Activated naive CD4-positive, alpha-beta T cell (primary cell): ENCODE measurements around the gene PIGBOS1.
A peak's percentile ranks its signal among the peaks of the same experiment; 100 is the strongest.
"Not testable (repeated sequence)": the region's sequence is repeated elsewhere in the genome, so short reads cannot be mapped to it uniquely, and the experiment has no call there.

Source experiments
- DNase-seq, 4 experiments: peaks; one replicate each; lab custom pipeline; 2025; lab: John Stamatoyannopoulos, UW

PIGBOS1 gene, protein sequence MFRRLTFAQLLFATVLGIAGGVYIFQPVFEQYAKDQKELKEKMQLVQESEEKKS

DNA sequence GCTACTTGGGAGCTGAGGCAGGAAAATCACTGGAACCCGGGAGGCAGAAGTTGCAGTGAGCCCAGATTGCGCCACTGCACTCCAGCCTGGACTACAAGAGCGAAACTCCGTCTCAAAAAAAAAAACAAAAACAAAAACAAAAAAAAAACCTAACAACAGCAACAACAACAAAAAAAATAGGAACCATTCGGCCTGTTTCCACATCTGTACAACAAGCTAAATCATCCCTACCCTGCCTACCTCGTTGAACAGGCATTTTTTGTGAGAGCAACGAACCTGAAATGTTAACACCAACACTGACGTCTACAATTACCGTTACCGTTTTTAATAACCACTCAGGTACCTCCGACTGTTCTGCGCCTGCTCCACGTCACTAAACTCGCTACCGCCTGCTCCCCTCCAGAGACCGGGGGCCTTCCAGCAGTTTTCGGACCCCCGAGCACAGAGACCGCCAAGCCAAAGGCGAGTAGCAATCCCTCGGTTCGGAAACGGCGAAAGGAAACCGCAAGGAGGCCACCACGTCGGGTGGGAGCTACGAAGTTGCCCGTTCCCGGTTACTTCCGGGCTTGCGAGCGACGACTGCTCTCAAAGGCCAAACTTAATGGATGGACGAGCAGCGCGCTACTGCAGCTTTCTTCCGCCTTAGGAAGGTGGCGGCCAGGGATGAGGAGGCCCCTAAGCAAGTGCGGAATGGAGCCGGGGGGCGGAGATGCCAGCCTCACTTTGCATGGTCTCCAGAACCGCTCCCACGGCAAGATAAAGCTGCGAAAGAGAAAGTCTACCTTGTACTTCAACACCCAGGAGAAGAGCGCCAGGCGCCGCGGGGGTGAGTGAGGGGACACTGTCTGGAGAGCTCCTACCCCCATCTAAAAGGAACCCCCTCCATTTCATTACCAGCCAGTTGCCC is at the start of gene PIGBOS1, which contains the start of gene PIGB:
Gene PIGBOS1 (minus strand): TSS at position 536 of the 907 bp plus-strand sequence. CDS start 1,331 bp downstream, outside the sequence.
Gene PIGB (plus strand): TSS at position 635 of the 907 bp plus-strand sequence. CDS start 29 bp downstream, at position 664.
- peak; percentile 40 to 73 (median 55) for DNase-seq

DNA sequence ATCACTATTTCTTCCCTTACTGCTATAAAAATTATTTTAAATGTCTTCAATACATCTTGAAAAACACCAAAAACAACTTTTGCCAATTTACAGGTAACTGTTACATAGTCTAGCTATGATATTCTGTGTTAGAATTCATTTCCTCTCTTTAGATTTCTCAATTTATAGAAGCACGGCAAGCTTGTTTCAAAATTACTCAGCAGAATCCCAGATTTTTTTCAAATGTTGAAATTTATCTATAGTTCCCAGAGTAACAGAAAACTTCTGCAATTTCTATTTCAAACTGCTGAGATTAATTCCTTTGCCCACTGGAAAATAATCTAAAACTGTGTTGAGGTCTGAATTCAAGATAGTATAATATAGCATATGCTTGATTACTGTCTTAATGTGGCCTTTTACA is 48.1 kb upstream of the PIGBOS1 start:
- DNase-seq: no peak

DNA sequence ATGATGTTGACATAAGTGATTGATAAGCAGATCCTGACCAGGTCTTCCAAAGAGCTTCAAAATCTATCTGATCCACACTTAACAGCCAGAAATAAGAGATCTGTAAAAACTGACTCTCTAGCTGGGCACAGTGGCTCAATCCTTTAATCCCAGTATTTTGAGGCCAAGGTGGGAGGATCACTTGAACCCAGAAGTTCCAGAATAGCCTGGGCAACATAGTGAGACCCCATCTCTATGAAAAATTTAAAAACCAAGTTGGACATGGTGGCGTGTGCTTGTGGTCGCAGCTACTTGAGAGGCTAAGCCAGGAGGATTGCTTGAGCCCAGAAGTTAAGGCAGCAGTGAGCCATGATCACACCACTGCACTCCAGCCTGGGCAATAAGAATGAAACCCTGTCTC is 43.7 kb upstream of the PIGBOS1 start:
- no peak for DNase-seq

DNA sequence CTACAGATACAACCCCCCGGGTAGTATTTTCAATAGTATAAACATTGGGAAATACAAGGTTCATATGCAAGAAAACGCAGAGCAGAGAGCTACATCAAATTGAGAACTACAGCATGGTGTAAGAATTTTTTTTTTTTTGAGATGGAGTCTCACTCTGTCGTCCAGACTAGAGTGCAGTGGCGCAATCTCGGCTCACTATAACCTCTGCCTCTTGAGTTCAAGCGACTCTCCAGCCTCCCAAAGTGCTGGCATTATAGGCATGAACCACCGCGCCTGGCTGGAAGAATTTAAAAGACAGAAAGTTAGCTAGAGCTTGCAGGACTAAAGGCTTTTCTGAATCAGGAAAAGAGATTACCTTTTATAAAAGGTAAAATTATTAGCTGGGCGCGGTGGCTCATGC is 42.1 kb upstream of the PIGBOS1 start:
- DNase-seq: no peak

DNA sequence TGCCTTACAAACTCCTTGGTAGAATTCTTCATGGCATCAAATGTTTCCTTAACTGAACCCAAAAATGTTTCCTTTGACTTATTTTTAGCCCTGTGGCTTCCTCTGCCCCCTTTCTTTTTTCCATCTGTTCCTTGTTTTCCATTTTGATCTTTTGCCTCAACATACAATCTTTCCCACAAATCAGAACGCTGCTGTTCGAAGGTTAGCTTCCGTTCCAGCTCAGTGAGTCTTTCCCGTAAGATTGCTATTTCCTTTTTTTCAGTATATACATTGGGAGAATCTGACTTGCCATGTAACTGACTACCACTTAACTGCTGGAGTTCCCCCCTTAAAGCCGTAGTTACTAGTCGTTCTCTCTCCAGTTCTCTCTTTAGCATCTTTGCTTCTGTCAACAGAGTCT is 41.3 kb upstream of the PIGBOS1 start:
- DNase-seq: no peak

DNA sequence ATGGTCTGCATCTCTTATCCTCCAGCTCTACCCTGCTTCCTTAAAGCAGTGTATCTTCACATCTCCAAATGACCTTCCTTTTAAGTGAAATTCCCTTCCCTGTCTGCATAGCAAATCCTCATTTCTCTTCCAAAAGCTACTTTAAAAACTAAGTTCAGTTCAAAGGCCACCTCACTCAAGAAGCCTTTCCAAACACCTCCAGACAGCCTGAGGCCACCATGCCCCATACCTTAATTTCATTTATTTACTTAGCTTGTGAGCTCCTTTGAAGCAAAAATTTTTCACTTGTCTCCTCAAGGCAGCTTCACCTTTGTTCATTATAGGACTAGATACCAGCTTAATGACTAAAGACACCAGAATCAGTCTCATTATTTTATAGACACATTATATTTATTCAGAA is 39.5 kb upstream of the PIGBOS1 start:
- no peak for DNase-seq

DNA sequence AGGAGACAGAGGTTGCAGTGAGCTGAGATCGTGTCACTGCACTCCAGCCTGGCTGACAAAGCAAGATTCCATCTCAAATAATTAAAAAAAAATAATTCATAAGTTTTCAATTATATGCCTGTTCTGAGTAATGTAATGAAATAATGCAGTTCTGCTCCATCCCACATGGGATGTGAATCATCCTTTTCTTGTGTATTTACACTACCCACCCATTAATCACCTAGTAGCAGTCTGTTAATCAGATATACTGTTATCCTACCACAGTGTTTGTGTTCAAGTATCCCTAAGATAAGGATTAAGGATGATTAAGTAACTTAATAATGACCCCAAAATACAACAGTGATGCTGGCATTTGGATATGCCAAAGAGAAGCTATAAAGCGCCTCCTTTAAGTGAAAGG is 38.9 kb upstream of the PIGBOS1 start:
- DNase-seq: no peak

DNA sequence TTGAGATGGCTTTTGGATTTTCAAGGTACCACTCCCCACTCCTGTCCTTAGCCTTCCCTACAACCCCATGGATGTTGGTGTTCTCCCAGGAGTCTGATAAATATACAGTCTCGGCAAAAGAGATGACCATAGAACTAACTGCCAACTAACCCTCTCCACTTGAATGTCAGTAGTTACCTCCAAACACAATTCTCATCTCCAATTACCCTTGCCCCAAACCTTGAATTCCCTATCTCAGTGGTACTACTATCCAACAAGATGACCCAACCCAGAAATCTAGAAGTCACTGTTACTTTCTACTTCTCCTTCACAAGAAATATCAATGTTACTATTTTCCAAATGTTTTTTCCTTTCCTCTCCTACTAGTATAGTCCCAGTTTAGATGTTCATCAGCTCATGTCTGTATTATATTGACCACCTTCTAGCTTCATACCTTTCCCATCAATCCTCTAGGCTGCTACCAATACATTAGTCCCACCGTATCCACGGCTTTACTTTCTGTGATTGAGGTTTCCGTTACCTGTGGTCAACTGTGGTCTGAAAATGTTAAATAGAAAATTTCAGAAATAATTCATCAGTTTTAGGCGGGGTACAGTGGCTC is 38.2 kb upstream of the PIGBOS1 start:
- no peak for DNase-seq

DNA sequence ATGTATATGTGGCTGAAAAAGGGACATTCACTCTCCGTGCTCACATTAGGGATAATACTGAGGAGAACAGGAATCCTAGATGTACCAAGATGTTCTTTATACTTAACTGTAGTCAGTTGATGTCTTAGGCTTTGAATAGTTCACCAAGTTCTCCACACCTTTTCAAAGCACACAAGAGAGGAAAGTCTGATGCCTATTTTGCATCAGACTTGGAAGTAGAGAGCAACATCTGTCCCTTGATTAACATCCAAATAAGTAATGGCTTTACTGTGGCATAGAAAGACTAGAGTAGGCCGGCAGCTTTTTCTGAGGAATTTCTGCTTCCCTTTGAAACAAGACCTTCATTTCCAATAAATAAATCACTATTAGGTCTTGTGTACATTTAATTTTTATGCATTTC is 34.1 kb upstream of the PIGBOS1 start:
- no peak for DNase-seq

DNA sequence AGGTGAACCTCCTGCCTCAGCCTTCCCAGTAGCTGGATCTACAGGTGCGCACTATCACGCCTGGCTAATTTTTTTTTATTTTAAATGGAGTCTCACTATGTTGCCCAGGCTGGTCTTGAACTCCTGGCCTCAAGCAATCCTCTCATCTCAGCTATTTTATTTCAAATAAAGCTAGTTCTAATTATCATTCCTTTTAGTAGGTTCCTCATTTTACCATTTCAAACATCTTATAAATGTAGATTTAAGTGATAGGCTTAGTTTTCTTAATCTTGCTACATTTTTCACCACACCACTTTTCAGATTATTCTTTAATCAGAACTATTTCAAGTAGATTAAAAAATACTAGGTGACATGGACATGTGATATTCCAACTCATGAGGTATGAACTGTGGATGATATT is 30.4 kb upstream of the PIGBOS1 start:
- DNase-seq: no peak

DNA sequence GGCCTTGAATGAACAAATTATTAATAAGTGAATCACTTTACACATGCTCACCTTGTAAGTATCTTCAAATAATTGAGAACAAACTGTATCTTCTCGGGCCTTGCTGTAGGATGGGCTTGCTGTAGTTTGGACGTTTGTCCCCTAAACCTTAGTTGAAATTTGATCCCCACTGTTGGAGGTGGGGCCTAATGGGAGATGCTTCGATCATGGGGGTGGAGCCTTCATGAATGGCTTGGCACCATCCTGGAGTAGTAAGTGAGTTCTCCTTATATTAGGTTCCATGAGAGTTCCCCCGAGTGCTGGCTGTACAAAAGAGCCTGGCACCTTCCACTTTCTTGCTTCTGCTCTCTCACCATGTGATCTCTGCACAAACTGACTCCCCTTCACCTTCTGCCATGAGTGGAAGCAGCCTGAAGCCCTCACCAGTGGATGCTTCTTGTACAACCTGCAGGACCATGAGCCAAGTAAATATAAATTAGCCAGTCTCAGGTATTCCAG is 29.4 kb upstream of the PIGBOS1 start:
- DNase-seq: no peak

DNA sequence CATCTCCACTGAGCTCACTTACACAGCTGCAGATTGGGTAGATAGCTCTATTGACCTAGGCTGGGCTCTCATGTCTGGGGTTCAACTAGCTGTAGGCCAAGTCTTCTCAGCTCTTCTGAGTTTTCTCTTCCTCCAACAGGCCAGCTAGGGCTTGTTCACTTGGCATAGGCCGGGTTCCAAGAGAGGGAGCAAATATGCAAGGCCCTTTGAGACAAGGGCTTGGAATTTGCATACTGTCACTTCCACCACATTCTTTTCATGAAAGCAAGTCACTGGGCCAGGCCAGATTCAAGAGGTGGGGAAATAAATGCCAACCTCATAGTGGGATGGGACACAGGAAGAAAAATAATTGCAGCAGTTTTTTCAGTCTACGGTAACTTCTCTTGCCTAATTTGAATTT is 25.3 kb upstream of the PIGBOS1 start:
- DNase-seq: no peak

DNA sequence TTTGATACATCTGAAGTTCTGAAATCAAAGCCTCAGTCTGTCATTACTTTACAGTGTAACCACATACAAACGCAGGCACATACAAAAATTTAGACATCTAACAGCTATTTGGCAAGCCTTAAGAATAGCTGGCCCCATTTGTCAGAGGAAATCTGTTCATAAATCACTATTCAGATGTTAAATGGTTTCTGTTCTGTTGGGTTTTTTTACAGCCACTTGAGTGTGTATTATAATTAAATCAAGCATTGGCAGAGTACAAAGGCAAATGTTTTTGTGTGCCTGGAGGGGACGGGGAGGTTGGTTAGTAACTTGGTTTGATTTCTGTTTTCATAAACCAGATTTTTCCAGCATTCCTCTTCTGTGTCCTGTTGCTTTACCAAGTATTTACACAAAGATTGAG is 24.2 kb upstream of the PIGBOS1 start:
- no peak for DNase-seq

DNA sequence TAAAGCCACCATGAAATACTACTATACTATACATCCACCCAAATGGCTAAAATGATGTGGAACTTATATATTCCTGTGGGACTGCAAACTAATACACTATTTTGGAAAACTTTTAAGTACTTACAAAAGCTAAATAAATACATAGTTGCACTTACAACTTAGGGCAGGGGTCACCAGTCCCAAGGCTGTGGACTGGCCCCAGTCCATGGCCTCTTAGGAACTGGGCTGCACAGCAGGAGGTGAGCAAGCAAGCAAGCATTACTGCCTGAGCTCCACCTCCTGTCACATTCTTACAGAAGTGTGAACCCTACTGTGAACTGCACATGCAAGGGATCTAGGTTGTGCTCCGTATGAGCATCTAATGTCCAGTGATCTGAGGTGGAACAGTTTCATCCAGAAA is 18.2 kb upstream of the PIGBOS1 start:
- DNase-seq: no peak

DNA sequence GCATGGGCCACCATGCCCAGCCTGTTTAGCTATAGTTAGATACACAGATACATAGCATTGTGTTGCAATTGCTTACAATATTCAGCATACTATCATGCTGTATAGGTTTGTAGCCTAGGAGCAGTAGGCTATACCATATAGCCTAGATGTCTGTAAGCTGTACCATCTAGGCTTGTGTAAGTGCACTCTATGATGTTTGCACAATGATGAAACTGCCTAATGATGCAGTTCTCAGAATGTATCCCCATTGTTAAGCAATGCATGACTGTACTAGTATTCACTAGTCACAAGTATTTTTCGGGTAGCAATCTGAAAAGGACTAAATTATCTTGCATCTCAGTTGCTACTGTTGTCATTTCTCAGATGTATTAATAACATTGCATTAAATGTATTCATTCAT is 16.1 kb upstream of the PIGBOS1 start:
- DNase-seq: no peak

DNA sequence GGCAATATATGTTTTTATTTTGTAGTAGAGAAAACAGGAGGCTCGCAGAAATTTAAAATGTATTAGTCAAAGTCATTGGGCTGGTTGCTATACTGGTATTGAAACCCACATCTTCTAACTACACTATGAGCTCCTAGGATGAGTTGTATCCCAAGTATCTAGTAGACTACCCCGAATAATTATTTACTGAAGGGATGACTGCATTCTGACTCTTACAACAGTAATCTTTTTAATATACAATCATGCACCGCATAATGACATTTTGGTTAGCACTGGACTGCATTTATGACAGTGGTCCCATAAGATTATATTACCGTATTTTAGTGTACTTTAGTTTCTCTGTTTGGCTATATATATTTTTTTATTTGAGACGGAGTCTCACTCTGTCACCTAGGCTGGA is 15.4 kb upstream of the PIGBOS1 start:
- no peak for DNase-seq

DNA sequence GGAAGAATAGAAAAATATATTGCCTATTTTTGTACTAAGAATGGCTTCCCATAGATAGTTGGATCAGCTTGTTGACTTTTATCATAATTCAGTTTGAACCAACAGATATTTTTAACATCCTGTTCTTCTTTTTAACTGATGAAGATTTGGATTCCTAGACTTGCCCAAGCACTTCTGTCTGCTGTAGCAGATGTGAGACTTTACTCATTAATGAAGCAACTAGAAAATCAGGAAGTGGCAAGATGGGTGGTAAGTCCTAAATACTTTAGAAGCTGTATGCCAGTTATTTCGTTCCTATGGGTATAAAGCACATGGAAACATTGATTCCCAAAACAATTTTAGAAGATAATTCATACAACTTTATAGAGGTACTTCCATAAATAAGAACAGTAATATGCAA is 8.5 kb upstream of the PIGBOS1 start:
- no peak for DNase-seq

DNA sequence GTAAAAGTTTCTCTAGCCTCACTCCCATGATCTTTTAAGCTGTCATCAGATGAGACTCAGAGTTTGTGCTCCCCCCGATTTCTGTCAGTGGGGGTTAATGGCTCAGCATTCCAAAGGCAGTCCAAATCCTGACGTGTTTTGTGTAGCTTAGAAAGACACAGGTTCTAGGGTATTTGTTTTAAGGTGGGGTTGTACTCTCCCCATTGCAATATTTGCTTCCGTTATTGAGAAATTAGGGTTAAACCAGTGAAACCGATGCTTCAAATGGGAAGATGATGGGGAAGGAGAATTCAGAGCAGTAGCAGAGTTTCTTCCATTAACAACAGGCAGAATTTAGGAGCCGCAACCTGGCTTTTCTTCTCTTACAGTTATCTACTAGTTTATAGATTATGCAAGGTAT is 3.5 kb upstream of the PIGBOS1 start:
- DNase-seq: no peak

DNA sequence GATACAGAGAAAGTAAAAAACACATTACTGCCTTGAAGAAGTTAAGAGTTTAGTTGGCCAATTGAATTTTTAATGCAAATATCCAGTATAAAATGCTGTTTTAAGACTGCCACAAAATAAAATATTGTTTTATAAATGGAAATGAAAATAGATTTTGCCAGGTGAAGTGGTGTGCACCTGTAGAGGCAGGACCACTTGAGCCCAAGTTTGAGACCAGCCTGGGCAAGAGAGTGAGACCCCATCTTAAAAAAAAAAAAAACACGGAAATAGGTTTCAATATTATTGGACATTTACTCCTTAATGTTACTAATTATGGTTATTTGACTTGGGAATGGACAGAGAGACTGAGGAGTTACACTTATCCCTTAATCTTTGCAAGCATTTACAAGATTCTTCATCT is 2.0 kb upstream of the PIGBOS1 start:
- DNase-seq: no peak

DNA sequence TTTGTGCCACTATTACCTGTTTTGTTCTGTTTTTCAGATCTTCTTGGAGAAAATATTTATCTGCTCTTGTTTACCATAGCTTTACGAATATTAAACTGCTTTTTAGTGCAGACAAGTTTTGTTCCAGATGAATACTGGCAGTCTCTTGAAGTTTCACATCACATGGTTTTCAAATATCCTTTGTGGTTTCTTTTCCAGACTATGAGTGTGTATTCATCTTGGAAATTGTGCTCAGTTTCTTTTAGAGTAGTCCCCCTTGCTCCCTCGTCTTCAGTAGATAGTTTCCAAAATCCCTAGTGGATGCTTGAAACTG is 1.3 kb upstream of the PIGBOS1 start:
- no peak for DNase-seq

DNA sequence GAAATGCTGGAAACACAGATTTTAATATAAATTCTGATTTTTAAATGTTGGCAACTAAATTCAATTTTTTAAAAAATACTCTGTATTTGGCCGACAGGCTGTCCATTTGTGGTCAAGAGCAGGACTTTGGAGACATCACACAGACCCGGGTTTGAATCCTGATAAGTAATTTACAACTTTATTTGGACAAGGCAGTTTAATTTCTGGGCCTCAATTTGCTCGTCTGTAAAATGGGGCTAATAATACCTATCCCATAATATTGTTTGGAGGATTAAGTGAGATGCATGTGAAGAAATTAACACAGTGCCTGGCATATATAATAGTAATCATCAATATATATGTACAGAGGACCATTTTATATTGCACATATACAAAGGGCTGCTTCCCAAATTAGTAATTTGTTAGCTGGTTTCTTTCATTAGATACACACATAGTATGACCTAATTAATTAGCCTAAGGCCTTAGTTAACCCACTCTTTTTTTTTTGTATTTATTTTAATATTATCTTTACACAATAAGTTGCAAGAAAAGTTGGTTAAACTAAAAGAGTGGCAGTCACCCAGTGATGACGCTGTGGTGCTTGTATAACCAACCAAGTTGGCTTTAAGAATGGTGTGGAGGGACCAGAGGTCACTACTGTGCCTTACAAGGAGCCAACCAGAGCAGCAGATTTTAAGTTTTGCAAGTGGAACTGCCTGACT is 764 bp upstream of the PIGBOS1 start:
- no peak for DNase-seq

DNA sequence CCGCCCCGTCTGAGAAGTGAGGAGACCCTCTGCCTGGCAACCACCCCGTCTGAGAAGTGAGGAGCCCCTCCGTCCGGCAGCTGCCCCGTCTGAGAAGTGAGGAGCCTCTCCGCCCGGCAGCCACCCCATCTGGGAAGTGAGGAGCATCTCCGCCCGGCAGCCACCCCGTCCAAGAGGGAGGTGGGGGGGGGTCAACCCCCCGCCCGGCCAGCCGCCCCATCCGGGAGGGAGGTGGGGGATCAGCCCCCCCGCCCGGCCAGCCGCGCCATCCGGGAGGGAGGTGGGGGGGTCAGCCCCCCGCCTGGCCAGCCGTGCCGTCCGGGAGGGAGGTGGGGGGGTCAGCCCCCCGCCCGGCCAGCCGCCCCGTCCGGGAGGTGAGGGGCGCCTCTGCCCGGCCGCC is 16.1 kb downstream of the PIGBOS1 start:
- DNase-seq: not testable (repeated sequence)

DNA sequence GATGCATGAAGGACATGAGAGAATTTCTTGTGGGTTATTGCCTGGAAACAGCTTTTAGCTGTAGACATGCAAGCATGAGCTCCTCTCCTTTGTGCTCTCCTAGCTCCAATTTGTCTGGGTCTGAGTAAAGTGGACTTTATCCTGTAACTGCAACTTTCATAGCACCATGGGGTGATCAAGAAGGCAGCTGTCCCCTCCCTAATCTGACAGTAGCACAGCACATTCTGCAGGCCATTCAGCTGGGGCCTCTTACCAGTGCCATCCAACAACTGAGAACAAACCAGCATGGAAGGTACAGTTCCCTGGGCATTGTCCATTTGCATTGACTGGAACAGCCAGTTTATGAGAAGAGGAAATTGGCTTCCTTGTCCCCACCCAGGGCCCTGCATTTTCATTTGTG is 21.6 kb downstream of the PIGBOS1 start:
- no peak for DNase-seq
